Measurements from ENCODE around the gene ZNF384.

The ZNF384 gene

GRCh38 chr12:6699259-6699988, 10.2 kb upstream of the ZNF384 start:
- DNase-seq: no peak

- no peak for DNase-seq
These were observed 9.3 kb upstream of the ZNF384 start for GRCh38 chr12:6698352-6699046.

- DNase-seq: no peak
These were observed 8.6 kb upstream of the ZNF384 start for GRCh38 chr12:6697584-6698351.

- no peak for DNase-seq
These were observed 7.8 kb upstream of the ZNF384 start for GRCh38 chr12:6696690-6697583.

- no peak for DNase-seq
These were observed 6.3 kb upstream of the ZNF384 start for GRCh38 chr12:6695313-6696045.

GRCh38 chr12:6694701-6695100, 5.5 kb upstream of the ZNF384 start:
- DNase-seq: no peak

- DNase-seq: no peak
These were observed 4.7 kb upstream of the ZNF384 start for GRCh38 chr12:6693832-6694355.

- DNase-seq: no peak
These were observed 3.7 kb upstream of the ZNF384 start for GRCh38 chr12:6692888-6693287.

GRCh38 chr12:6691473-6691872, 2.3 kb upstream of the ZNF384 start:
- no peak for DNase-seq

GRCh38 chr12:6688543-6688998, 604 bp downstream of the ZNF384 start:
- peak; percentile 39 for DNase-seq

GRCh38 chr12:6685814-6686213, 3.4 kb downstream of the ZNF384 start:
- no peak for DNase-seq

- peak; percentile 49 for DNase-seq
These were observed 4.6 kb downstream of the ZNF384 start for GRCh38 chr12:6684609-6685008.

- DNase-seq: no peak
These were observed 12.2 kb downstream of the ZNF384 start for GRCh38 chr12:6676962-6677361.

- no peak for DNase-seq
These were observed 17.0 kb downstream of the ZNF384 start for GRCh38 chr12:6672143-6672542.

- no peak for DNase-seq
These were observed 21.5 kb downstream of the ZNF384 start for GRCh38 chr12:6667559-6668210.

GRCh38 chr12:6666211-6666610, 23.0 kb downstream of the ZNF384 start:
- DNase-seq: no peak

GRCh38 chr12:6664902-6665301, 24.3 kb downstream of the ZNF384 start:
- no peak for DNase-seq

- peak; percentile 94 for DNase-seq
These were observed 26.1 kb downstream of the ZNF384 start, which contains the start of gene ING4 for GRCh38 chr12:6662906-6663742. TSS of gene ING4 (minus strand) at chr12:6663119. CDS start at chr12:6663101, 18 bp downstream.

- DNase-seq: no peak
These were observed 26.6 kb downstream of the ZNF384 start for GRCh38 chr12:6662602-6662905.

- DNase-seq: no peak
These were observed 35.2 kb downstream of the ZNF384 start for GRCh38 chr12:6653987-6654386.
